Ovary (tissue), 3 donors: ENCODE results near the gene GAREM1.

ENCODE experiments used
- EP300 ChIP-seq: sonication (generic); formaldehyde crosslinking; IDR thresholded peaks from one replicate; pipeline ENCODE4 v1.6.1; 2017; ENCODE audit warnings: antibody characterized with exemption
- POLR2A ChIP-seq: fragments of 450-650 bp; IDR thresholded peaks from one replicate; pipeline ENCODE4 v1.6.1; 2017; ENCODE audit warnings: antibody characterized with exemption, mild to moderate bottlenecking, moderate library complexity
- TF ChIP-seq, protein P1 (sequence below), 3 donors: fragments of 450-650 bp in 2 of 3; fragments of 200-600 bp in 1 of 3; IDR thresholded peaks; one replicate each; pipeline versions ENCODE4 v1.5.1 to v1.8.0; 2016 to 2022; ENCODE audit warnings: antibody characterized with exemption in 3 of 3, mild to moderate bottlenecking in 1 of 3
- donor health status: DM: no; HTN: no; CAD: no.

DNA sequence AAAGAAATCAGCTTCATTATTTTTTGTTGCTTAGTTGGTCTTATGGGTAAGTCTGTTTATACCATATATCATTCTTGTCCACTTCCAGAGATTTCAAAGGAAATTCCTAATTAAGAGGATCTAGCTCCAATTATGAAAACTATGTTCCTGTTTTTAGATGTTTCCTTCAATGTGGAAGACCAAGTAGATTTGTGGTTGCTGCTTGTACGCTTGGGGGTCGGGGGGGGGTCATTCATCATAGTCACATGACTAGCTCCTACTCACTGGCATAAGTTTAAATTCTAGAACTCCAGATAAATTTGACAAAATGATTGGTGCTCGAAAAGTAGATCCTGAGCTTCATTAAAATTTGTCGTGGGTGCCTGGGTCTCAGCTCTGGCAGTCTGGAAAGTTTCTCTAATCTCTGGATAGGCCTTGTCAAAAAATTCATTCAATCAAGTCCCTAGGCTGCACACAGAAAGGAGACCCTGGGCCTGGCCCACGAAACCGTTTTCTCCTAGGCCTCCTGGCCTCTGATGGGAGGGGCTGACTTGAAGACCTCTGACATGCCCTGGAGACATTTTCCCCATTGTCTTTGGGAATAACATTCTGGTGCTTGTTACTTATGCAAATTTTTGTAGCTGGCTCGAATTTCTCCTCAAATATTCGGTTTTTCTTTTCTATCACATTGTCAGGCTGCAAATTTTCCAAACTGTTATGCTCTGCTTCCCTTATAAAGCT is 218.4 kb downstream of the GAREM1 start:
- TF ChIP-seq, protein P1, sequence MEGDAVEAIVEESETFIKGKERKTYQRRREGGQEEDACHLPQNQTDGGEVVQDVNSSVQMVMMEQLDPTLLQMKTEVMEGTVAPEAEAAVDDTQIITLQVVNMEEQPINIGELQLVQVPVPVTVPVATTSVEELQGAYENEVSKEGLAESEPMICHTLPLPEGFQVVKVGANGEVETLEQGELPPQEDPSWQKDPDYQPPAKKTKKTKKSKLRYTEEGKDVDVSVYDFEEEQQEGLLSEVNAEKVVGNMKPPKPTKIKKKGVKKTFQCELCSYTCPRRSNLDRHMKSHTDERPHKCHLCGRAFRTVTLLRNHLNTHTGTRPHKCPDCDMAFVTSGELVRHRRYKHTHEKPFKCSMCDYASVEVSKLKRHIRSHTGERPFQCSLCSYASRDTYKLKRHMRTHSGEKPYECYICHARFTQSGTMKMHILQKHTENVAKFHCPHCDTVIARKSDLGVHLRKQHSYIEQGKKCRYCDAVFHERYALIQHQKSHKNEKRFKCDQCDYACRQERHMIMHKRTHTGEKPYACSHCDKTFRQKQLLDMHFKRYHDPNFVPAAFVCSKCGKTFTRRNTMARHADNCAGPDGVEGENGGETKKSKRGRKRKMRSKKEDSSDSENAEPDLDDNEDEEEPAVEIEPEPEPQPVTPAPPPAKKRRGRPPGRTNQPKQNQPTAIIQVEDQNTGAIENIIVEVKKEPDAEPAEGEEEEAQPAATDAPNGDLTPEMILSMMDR (IDR thresholded peaks at IDR 0.05) = no peak
- TF ChIP-seq EP300 = no peak
- TF ChIP-seq POLR2A = no peak
